MM.1S (cell line): Measurements from ENCODE around the gene SULT1C3.

Experiments
- DNase-seq: peaks from one replicate; pipeline ENCODE4 v3.0.0-alpha.2; 2015
- H2AFZ ChIP-seq: fragments of 300-600 bp; sonication (generic); 2 replicates; pipeline ENCODE4 v1.6.0; 2016; ENCODE audit warnings: antibody characterized with exemption, low read length
- H3F3A ChIP-seq: fragments of 300-600 bp; sonication (generic); 2 replicates; pipeline ENCODE4 v1.6.1; 2016; ENCODE audit warnings: mild to moderate bottlenecking, antibody characterized with exemption, low read length, moderate library complexity, mixed read lengths; ENCODE audit not compliant: insufficient read depth
- H3K27ac ChIP-seq: fragments of 300-600 bp; sonication (generic); 2 replicates; pipeline ENCODE4 v1.5.1; 2016; ENCODE audit warnings: mild to moderate bottlenecking, low read length
- H3K27me3 ChIP-seq: fragments of 300-600 bp; sonication (generic); replicated peaks from 2 replicates; pipeline ENCODE4 v1.6.0; 2016; ENCODE audit warnings: low read length; ENCODE audit not compliant: insufficient read depth
- H3K36me3 ChIP-seq: fragments of 300-600 bp; sonication (generic); replicated peaks from 2 replicates; pipeline ENCODE4 v1.6.1; 2016; ENCODE audit warnings: mild to moderate bottlenecking, low read length, mixed read lengths; ENCODE audit not compliant: insufficient read depth
- H3K4me1 ChIP-seq: fragments of 300-600 bp; sonication (generic); 2 replicates; pipeline ENCODE4 v1.6.1; 2016; ENCODE audit warnings: low read length, mixed read lengths
- H3K4me2 ChIP-seq: fragments of 300-600 bp; sonication (generic); 2 replicates; pipeline ENCODE4 v1.6.0; 2016; ENCODE audit warnings: low read depth, low read length
- H3K4me3 ChIP-seq: fragments of 300-600 bp; sonication (generic); 2 replicates; pipeline ENCODE4 v1.5.1; 2016; ENCODE audit warnings: low read length, mixed read lengths
- H3K79me2 ChIP-seq: fragments of 300-600 bp; sonication (generic); 2 replicates; pipeline ENCODE4 v1.6.1; 2016; ENCODE audit warnings: mixed run types, low read length, mixed read lengths
- H3K9ac ChIP-seq: fragments of 300-600 bp; sonication (generic); 2 replicates; pipeline ENCODE4 v1.6.1; 2016; ENCODE audit warnings: low read length, mixed read lengths
- H3K9me2 ChIP-seq: fragments of 300-600 bp; sonication (generic); replicated peaks from 2 replicates; pipeline ENCODE4 v1.6.1; 2016; ENCODE audit warnings: mild to moderate bottlenecking, low read length, mixed read lengths; ENCODE audit not compliant: insufficient read depth
- H3K9me3 ChIP-seq: fragments of 300-600 bp; sonication (generic); replicated peaks from 2 replicates; pipeline ENCODE4 v1.6.1; 2016; ENCODE audit warnings: mild to moderate bottlenecking, low read length, mixed read lengths; ENCODE audit not compliant: insufficient read depth
- H4K20me1 ChIP-seq: fragments of 300-600 bp; sonication (generic); 2 replicates; pipeline ENCODE4 v1.6.1; 2016; ENCODE audit warnings: mild to moderate bottlenecking, low read length, moderate library complexity, mixed read lengths; ENCODE audit not compliant: insufficient read depth
- EZH2 ChIP-seq: fragments of 300-600 bp; sonication (generic); optimal IDR thresholded peaks from 2 replicates; pipeline ENCODE3; 2017; ENCODE audit warnings: low read depth, mild to moderate bottlenecking, antibody characterized with exemption, low read length, mixed read lengths
- EZH2phosphoT487 ChIP-seq: fragments of 300-600 bp; sonication (generic); IDR thresholded peaks from 2 replicates; pipeline ENCODE4 v1.6.1; 2018; ENCODE audit warnings: antibody characterized with exemption, low read length
- TF ChIP-seq, protein P1 (sequence below): fragments of 300-600 bp; sonication (generic); IDR thresholded peaks from 2 replicates; pipeline ENCODE4 v1.5.1; 2016; ENCODE audit warnings: antibody characterized with exemption, low read length, mixed read lengths

The SULT1C3 gene

DNA sequence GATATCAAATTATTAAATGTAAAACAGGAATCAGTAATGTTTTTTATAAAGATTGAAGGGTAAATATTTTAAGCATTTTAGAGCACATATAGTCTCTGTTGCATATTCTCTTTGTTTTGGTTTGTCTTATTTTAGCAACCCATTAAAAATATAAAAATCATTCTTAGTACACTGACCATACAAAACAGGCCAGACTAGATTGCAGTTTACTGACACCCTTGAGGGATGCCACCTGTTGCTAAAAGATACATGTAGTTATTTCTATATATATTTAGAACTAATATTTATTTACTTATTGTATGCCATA is 44.7 kb upstream of the SULT1C3 start:
- H3K27ac ChIP-seq, result no peak overlapping the region
- no peak overlapping the region for H2AFZ ChIP-seq
- H3K9ac ChIP-seq, result no peak overlapping the region
- no peak for DNase-seq
- H4K20me1 ChIP-seq, result no peaks in the 10 kb centered on the region
- H3K9me3 ChIP-seq, result no peaks in the 10 kb centered on the region
- no peaks in the 10 kb centered on the region for H3K79me2 ChIP-seq
- H3K36me3 ChIP-seq, result no peaks in the 10 kb centered on the region
- no peak overlapping the region for H3K4me2 ChIP-seq
- no peak overlapping the region for H3K4me3 ChIP-seq
- no peaks in the 10 kb centered on the region for H3K27me3 ChIP-seq
- no peaks in the 10 kb centered on the region for H3K4me1 ChIP-seq
- no peaks in the 10 kb centered on the region for H3K9me2 ChIP-seq
- TF ChIP-seq, protein P1, sequence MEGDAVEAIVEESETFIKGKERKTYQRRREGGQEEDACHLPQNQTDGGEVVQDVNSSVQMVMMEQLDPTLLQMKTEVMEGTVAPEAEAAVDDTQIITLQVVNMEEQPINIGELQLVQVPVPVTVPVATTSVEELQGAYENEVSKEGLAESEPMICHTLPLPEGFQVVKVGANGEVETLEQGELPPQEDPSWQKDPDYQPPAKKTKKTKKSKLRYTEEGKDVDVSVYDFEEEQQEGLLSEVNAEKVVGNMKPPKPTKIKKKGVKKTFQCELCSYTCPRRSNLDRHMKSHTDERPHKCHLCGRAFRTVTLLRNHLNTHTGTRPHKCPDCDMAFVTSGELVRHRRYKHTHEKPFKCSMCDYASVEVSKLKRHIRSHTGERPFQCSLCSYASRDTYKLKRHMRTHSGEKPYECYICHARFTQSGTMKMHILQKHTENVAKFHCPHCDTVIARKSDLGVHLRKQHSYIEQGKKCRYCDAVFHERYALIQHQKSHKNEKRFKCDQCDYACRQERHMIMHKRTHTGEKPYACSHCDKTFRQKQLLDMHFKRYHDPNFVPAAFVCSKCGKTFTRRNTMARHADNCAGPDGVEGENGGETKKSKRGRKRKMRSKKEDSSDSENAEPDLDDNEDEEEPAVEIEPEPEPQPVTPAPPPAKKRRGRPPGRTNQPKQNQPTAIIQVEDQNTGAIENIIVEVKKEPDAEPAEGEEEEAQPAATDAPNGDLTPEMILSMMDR, result no peak
- no peak for TF ChIP-seq EZH2
- no peak for TF ChIP-seq EZH2phosphoT487
- H3F3A ChIP-seq, result no peaks in the 10 kb centered on the region

- Histone ChIP-seq H2AFZ (no peak overlapping the region), H3K27ac (no peak overlapping the region)
These were observed 40.0 kb upstream of the SULT1C3 start for GRCh38 chr2:108199726-108200125.

DNA sequence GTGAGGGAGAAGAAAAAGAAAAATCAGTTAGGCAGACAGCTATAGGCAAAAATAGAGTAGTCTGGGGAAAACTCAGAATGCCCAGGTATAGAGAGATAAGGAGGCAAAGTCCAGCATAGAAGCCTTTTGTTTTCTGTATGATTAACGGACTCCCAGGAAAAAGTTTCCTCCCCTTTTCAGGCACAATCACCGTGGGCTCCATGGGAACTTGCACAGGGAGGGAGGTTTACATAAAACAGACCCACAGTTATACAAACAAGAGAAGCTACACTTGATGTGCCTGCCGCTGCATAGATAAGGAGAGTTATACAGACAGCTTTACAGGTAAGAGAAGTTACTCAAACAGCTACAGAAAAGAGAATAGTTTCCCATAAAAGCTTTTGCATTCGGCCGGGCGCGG is 39.2 kb upstream of the SULT1C3 start:
- H3K4me1 ChIP-seq, result no peaks in the 10 kb centered on the region
- no peaks in the 10 kb centered on the region for H3K9me2 ChIP-seq
- no peak overlapping the region for H2AFZ ChIP-seq
- no peaks in the 10 kb centered on the region for H3K27me3 ChIP-seq
- no peaks in the 10 kb centered on the region for H3K36me3 ChIP-seq
- no peaks in the 10 kb centered on the region for H3K9me3 ChIP-seq
- H3K79me2 ChIP-seq, result no peaks in the 10 kb centered on the region
- H3K27ac ChIP-seq, result no peak overlapping the region
- H4K20me1 ChIP-seq, result no peaks in the 10 kb centered on the region
- no peak overlapping the region for H3K4me3 ChIP-seq
- no peak overlapping the region for H3K4me2 ChIP-seq
- H3K9ac ChIP-seq, result no peak overlapping the region
- H3F3A ChIP-seq, result no peaks in the 10 kb centered on the region
- DNase-seq, result no peak
- TF ChIP-seq, protein P1, result no peak
- TF ChIP-seq EZH2 (no peak), EZH2phosphoT487 (no peak)

More at GRCh38 chr2:108199726-108200125, 40.0 kb upstream of the SULT1C3 start:
- no peaks in the 10 kb centered on the region for H3K4me1 ChIP-seq
- no peaks in the 10 kb centered on the region for H3K36me3 ChIP-seq
- no peaks in the 10 kb centered on the region for H3K9me3 ChIP-seq
- TF ChIP-seq EZH2phosphoT487, result no peak
- H3K27me3 ChIP-seq, result no peaks in the 10 kb centered on the region
- H4K20me1 ChIP-seq, result no peaks in the 10 kb centered on the region
- H3K79me2 ChIP-seq, result no peaks in the 10 kb centered on the region
- no peak for DNase-seq
- H3K4me2 ChIP-seq, result no peak overlapping the region
- H3K9ac ChIP-seq, result no peak overlapping the region
- no peak overlapping the region for H3K4me3 ChIP-seq
- no peaks in the 10 kb centered on the region for H3K9me2 ChIP-seq
- H3F3A ChIP-seq, result no peaks in the 10 kb centered on the region

DNA sequence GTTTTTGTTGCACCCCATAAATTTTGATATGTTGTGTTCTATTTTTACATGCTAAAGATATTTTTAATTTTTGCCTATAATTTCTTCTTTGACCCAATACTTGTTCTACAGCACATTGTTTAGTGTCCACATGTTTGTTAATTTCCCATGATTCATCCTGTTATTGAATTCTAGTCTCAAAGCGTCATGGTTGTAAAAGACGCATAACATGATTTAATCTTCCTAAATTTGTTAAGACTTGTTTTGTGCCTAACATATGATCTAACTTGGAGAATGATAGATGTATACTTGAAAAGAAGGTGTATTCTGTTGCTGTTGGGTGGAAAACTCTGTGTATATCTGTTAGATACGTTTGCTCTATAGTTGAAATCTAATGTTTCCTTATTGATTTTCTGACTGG is 27.1 kb upstream of the SULT1C3 start:
- Histone ChIP-seq H2AFZ (no peak overlapping the region), H3F3A (no peaks in the 10 kb centered on the region), H3K4me1 (no peaks in the 10 kb centered on the region), H3K27ac (no peak overlapping the region), H3K79me2 (no peaks in the 10 kb centered on the region), H3K4me3 (no peak overlapping the region), H3K9me3 (no peaks in the 10 kb centered on the region), H3K9ac (no peak overlapping the region), H3K4me2 (no peak overlapping the region), H4K20me1 (no peaks in the 10 kb centered on the region), H3K27me3 (no peaks in the 10 kb centered on the region), H3K9me2 (no peaks in the 10 kb centered on the region), H3K36me3 (no peaks in the 10 kb centered on the region)
- DNase-seq, result no peak
- TF ChIP-seq, protein P1, result no peak
- TF ChIP-seq EZH2 (no peak), EZH2phosphoT487 (no peak)
